Body of pancreas (tissue), 4 donors: ENCODE measurements around the gene FHL2. TPM values are rescaled to one million over a fixed set of nuclear protein-coding genes. Genes with fewer than 3 reads are reported as not detected.

ENCODE experiments used
- ATAC-seq: fragments of 150-250 bp; one replicate; pipeline ENCODE4 v1.9.1; 2016
- DNase-seq, 4 donors: peaks; one replicate each; pipeline ENCODE4 v3.0.0-alpha.2; 2019
- H3K27ac ChIP-seq, 4 donors: fragments of 200-600 bp; sonication (generic); 1 replicate in 3 of 4; 2 replicates in 1 of 4; pipeline versions ENCODE4 v1.5.1 to v1.6.1; 2016 to 2019; ENCODE audit warnings: mild to moderate bottlenecking in 1 of 4, mixed read lengths in 1 of 4, moderate library complexity in 1 of 4
- H3K27me3 ChIP-seq, 2 donors: fragments of 200-600 bp; sonication (generic); one replicate each; pipeline ENCODE4 v1.6.0; 2016; ENCODE audit warnings: mild to moderate bottlenecking in 1 of 2
- H3K36me3 ChIP-seq, 2 donors: fragments of 200-600 bp; sonication (generic); replicated peaks in 1 of 2; 2 replicates each; pipeline ENCODE4 v1.5.1; 2016; ENCODE audit warnings: low read depth in 2 of 2; ENCODE audit not compliant: insufficient read depth in 1 of 2
- H3K4me1 ChIP-seq: fragments of 200-600 bp; sonication (generic); one replicate; pipeline ENCODE4 v1.6.0; 2016
- H3K4me3 ChIP-seq, 2 donors: fragments of 200-600 bp; sonication (generic); 1 replicate in 1 of 2; 2 replicates in 1 of 2; pipeline ENCODE4 v1.5.1; 2016 to 2019
- H3K9me3 ChIP-seq, 3 donors: fragments of 200-600 bp; sonication (generic); 1 replicate in 2 of 3; 2 replicates in 1 of 3; pipeline ENCODE4 v1.5.1; 2016
- CTCF ChIP-seq, 7 experiments: fragments of 450-650 bp in 4 of 7; fragments of 200-600 bp in 3 of 7; sonication (generic) in 3 of 7; IDR thresholded peaks; one replicate each; pipeline ENCODE4 v1.5.1; 2016 to 2019; ENCODE audit warnings: antibody characterized with exemption in 7 of 7
- POLR2A ChIP-seq, 3 donors: fragments of 450-650 bp; IDR thresholded peaks; one replicate each; pipeline ENCODE4 v1.6.1; 2016; ENCODE audit warnings: antibody characterized with exemption in 3 of 3, mild to moderate bottlenecking in 2 of 3
- WGBS, 2 donors: methylation state at CpG; one replicate each; pipeline ENCODE4 v1.1.5; 2017; 5-methylcytosine and 5-hydroxymethylcytosine counted together
- intact Hi-C: fragments of 100-400 bp; cut with DNase I; formaldehyde crosslinking; loops from one replicate; pipeline ENCODE4 v1.15.1; 2023
- total RNA-seq, 2 donors: library from RNA; depleted of rRNA; stranded (reverse); fragments of >200 nt; gene quantifications; one replicate each; pipeline ENCODE4 v1.1.0, GENCODE V29; 2016

Gene FHL2
- total RNA-seq, 2 donors from 2014 or later: 3.6 to 21.8 TPM

DNA sequence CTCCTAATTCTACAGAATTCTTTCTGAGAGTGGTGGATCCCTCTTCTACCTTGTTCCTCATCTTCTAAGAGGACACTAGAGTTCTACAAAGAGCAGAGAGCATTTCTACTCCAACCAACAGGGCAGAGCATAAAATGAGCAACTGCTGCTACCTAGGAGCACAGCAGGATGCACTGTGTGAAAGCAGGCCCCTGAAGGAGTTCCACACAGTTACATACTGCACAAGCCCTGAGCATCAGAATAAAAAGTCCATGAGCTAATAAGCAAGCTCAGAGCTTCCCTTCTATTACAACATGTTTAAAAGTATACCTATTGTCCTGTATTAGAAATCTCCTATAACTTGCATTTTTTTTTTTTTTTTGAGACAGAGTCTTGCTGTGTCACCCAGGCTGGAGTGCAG, 8.4 kb downstream of the FHL2 start:
- H3K36me3 ChIP-seq: no peaks in the 10 kb centered on the region
- ATAC-seq (no peak), DNase-seq (no peak)
- H3K9me3 ChIP-seq: no peaks in the 10 kb centered on the region
- intact Hi-C loops: no loop called here
- H3K27ac ChIP-seq: no peak overlapping the region
- no peak for TF ChIP-seq POLR2A (IDR thresholded peaks at IDR 0.05)
- no peak for TF ChIP-seq CTCF (IDR thresholded peaks at IDR 0.05)
- no peak overlapping the region for H3K4me3 ChIP-seq
- H3K27me3 ChIP-seq: no peaks in the 10 kb centered on the region
- H3K4me1 ChIP-seq: no peaks in the 10 kb centered on the region

DNA sequence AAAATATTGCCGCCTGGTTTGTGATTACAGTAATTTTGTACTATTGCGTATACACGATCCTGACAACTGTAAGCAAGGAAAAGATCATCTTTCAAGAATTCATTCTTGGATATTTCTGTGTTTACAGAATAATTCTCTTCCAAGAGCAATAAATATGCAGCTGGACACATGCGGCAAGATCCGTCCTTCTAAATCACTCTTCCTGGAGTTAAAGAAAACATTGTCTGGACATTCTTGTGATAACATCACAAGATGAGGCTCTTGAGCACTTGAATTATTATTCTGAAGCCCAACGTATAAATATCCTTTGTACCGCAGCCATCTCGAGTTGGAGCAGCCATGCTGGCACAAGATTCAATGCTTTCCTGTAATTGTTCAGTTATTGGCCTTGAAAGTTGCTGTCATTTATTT, 9.9 kb downstream of the FHL2 start:
- DNase-seq (no peak), ATAC-seq (peak; percentile 27)
- 59 to 60% methylated on average over 8 of the region's 8 CpGs for WGBS, 2 donors
- no peaks in the 10 kb centered on the region for H3K36me3 ChIP-seq
- no peaks in the 10 kb centered on the region for H3K9me3 ChIP-seq
- no peaks in the 10 kb centered on the region for H3K27me3 ChIP-seq
- intact Hi-C loops: no loop called here
- H3K4me1 ChIP-seq: no peaks in the 10 kb centered on the region
- no peak overlapping the region for H3K4me3 ChIP-seq
- TF ChIP-seq POLR2A (IDR thresholded peaks at IDR 0.05): no peak
- no peak for TF ChIP-seq CTCF (IDR thresholded peaks at IDR 0.05)
- H3K27ac ChIP-seq: no peak overlapping the region

DNA sequence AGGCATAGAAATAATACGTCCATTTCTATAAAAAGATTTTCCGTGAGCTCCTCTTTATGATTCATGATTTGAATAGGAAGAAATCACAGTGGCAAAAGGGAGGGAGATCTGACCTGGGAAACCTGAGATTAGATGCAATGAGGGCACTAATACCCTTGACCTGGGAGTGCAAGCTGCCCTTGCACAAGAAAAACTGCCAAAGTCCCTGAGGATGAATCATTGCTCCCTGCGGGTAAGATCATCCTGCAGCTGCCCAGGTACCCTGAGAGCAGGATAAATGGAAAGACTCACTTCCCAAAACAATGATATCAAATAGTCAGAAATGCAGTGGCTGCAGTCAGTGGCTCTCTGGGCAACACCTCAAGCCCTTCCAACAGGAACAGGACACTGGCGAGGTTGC, 11.6 kb downstream of the FHL2 start:
- Histone ChIP-seq H3K4me1 (no peaks in the 10 kb centered on the region), H3K27me3 (no peaks in the 10 kb centered on the region), H3K9me3 (no peaks in the 10 kb centered on the region), H3K36me3 (no peaks in the 10 kb centered on the region), H3K4me3 (no peak overlapping the region), H3K27ac (no peak overlapping the region)
- ATAC-seq (no peak), DNase-seq (no peak)
- 84 to 94% methylated on average over 4 of the region's 4 CpGs for WGBS, 2 donors
- TF ChIP-seq POLR2A (IDR thresholded peaks at IDR 0.05): no peak
- TF ChIP-seq CTCF (IDR thresholded peaks at IDR 0.05): no peak
- intact Hi-C loops: no loop called here

- ATAC-seq (no peak), DNase-seq (no peak)
- TF ChIP-seq CTCF (IDR thresholded peaks at IDR 0.05): no peak
- TF ChIP-seq POLR2A (IDR thresholded peaks at IDR 0.05): no peak
- no peak overlapping the region for H3K27ac ChIP-seq
- WGBS, 2 donors: 78% methylated on average over 14 to 20 of the region's 20 CpGs
- H3K9me3 ChIP-seq: no peaks in the 10 kb centered on the region
- H3K27me3 ChIP-seq: no peaks in the 10 kb centered on the region
- no peaks in the 10 kb centered on the region for H3K4me1 ChIP-seq
- no peak overlapping the region for H3K4me3 ChIP-seq
- H3K36me3 ChIP-seq: no peaks in the 10 kb centered on the region
- intact Hi-C loops: no loop called here
Observed at GRCh38 chr2:105385731-105386540, 12.9 kb downstream of the FHL2 start.

DNA sequence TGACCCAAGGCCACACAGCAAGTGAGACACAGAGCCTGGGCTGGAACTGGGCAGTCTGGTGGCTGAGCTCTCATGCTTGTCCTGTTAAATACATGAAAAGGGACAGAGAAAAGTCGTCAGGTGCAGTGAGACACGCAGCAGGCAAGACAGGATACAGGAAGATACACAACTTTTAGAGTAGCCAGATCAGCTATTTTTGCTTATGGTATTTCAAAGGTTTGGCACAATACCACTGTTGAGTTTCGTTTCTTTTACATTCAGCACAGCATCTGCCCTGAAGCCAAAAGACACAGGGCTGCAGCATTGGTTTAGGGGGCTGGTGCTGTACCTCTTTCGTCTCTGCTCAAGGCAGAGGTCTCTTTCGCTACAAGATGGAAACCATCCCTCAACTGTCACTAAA, 14.0 kb downstream of the FHL2 start:
- no peak for DNase-seq
- ATAC-seq: no peak
- Histone ChIP-seq H3K4me3 (no peak overlapping the region), H3K27me3 (no peaks in the 10 kb centered on the region), H3K27ac (no peak overlapping the region), H3K9me3 (no peaks in the 10 kb centered on the region), H3K4me1 (no peaks in the 10 kb centered on the region), H3K36me3 (no peaks in the 10 kb centered on the region)
- intact Hi-C loops: no loop called here
- no peak for TF ChIP-seq CTCF (IDR thresholded peaks at IDR 0.05)
- no peak for TF ChIP-seq POLR2A (IDR thresholded peaks at IDR 0.05)
- WGBS, 2 donors: 77 to 78% methylated on average over 5 of the region's 5 CpGs
